ENCODE results near the gene LRRC2.

The LRRC2 gene

GRCh38 chr3:46479696-46480095 is 86.4 kb downstream of the LRRC2 start:
- Histone ChIP-seq H3K27me3 (ENCODE audit: low read depth, low read length) (peaks cover 62% of the 10 kb centered on the region), H3K9me3 (ENCODE audit: insufficient read depth, low read length) (no peaks in the 10 kb centered on the region), H3K79me2 (ENCODE audit: low read length) (no peaks in the 10 kb centered on the region), H3K4me1 (ENCODE audit: low read length) (no peaks in the 10 kb centered on the region; the same call in 1 of the 2 replicates), H3K4me2 (ENCODE audit: low read length) (no peak overlapping the region), H4K20me1 (ENCODE audit: insufficient read depth, low read length) (no peaks in the 10 kb centered on the region), H3K4me3 (ENCODE audit: low read length) (no peak overlapping the region), H3K9ac (ENCODE audit: low read length) (no peak overlapping the region), H3K36me3 (replicated peaks; ENCODE audit: low read depth, low read length) (no peaks in the 10 kb centered on the region), H3K27ac (ENCODE audit: low read length) (no peak overlapping the region), H2AFZ (ENCODE audit: low read depth, low read length) (no peak overlapping the region)
- TF ChIP-seq EZH2phosphoT487 (IDR thresholded peaks at IDR 0.05; ENCODE audit: low read depth) (no peak), CTCF (IDR thresholded peaks at IDR 0.05; ENCODE audit: low read depth, low read length) (no peak)

GRCh38 chr3:46479021-46479420 is 87.1 kb downstream of the LRRC2 start:
- Histone ChIP-seq H3K79me2 (ENCODE audit: low read length) (no peaks in the 10 kb centered on the region), H2AFZ (ENCODE audit: low read depth, low read length) (no peak overlapping the region)
- TF ChIP-seq CTCF (IDR thresholded peaks at IDR 0.05; ENCODE audit: low read depth, low read length) = no peak
- no peak for TF ChIP-seq EZH2phosphoT487 (IDR thresholded peaks at IDR 0.05; ENCODE audit: low read depth)

GRCh38 chr3:46478341-46478740 is 87.8 kb downstream of the LRRC2 start:
- H3K4me2 ChIP-seq (ENCODE audit: low read length) = no peak overlapping the region
- no peaks in the 10 kb centered on the region; the same call in 1 of the 2 replicates for H3K4me1 ChIP-seq (ENCODE audit: low read length)
- H3K36me3 ChIP-seq (replicated peaks; ENCODE audit: low read depth, low read length) = no peaks in the 10 kb centered on the region
- H3K27ac ChIP-seq (ENCODE audit: low read length) = no peak overlapping the region
- no peaks in the 10 kb centered on the region for H4K20me1 ChIP-seq (ENCODE audit: insufficient read depth, low read length)
- H3K4me3 ChIP-seq (ENCODE audit: low read length) = no peak overlapping the region
- TF ChIP-seq EZH2phosphoT487 (IDR thresholded peaks at IDR 0.05; ENCODE audit: low read depth) (no peak), CTCF (IDR thresholded peaks at IDR 0.05; ENCODE audit: low read depth, low read length) (no peak)
- no peaks in the 10 kb centered on the region for H3K79me2 ChIP-seq (ENCODE audit: low read length)
- H3K27me3 ChIP-seq (ENCODE audit: low read depth, low read length) = peaks cover 74% of the 10 kb centered on the region
- H3K9ac ChIP-seq (ENCODE audit: low read length) = no peak overlapping the region
- H2AFZ ChIP-seq (ENCODE audit: low read depth, low read length) = no peak overlapping the region
- no peaks in the 10 kb centered on the region for H3K9me3 ChIP-seq (ENCODE audit: insufficient read depth, low read length)

More at GRCh38 chr3:46479021-46479420, 87.1 kb downstream of the LRRC2 start:
- Histone ChIP-seq H3K4me2 (ENCODE audit: low read length) (no peak overlapping the region), H3K9me3 (ENCODE audit: insufficient read depth, low read length) (no peaks in the 10 kb centered on the region), H3K9ac (ENCODE audit: low read length) (no peak overlapping the region), H3K36me3 (replicated peaks; ENCODE audit: low read depth, low read length) (no peaks in the 10 kb centered on the region), H3K27ac (ENCODE audit: low read length) (no peak overlapping the region), H3K27me3 (ENCODE audit: low read depth, low read length) (peaks cover 69% of the 10 kb centered on the region), H3K4me3 (ENCODE audit: low read length) (no peak overlapping the region), H3K4me1 (ENCODE audit: low read length) (no peaks in the 10 kb centered on the region; the same call in 1 of the 2 replicates), H4K20me1 (ENCODE audit: insufficient read depth, low read length) (no peaks in the 10 kb centered on the region)

GRCh38 chr3:46477756-46478155 is 88.3 kb downstream of the LRRC2 start:
- Histone ChIP-seq H2AFZ (ENCODE audit: low read depth, low read length) (no peak overlapping the region), H3K36me3 (replicated peaks; ENCODE audit: low read depth, low read length) (no peaks in the 10 kb centered on the region), H3K27me3 (ENCODE audit: low read depth, low read length) (peaks cover 74% of the 10 kb centered on the region), H3K27ac (ENCODE audit: low read length) (no peak overlapping the region), H3K9ac (ENCODE audit: low read length) (no peak overlapping the region), H3K4me2 (ENCODE audit: low read length) (no peak overlapping the region), H4K20me1 (ENCODE audit: insufficient read depth, low read length) (no peaks in the 10 kb centered on the region), H3K9me3 (ENCODE audit: insufficient read depth, low read length) (no peaks in the 10 kb centered on the region), H3K4me3 (ENCODE audit: low read length) (no peak overlapping the region), H3K79me2 (ENCODE audit: low read length) (no peaks in the 10 kb centered on the region), H3K4me1 (ENCODE audit: low read length) (no peaks in the 10 kb centered on the region; the same call in 1 of the 2 replicates)
- TF ChIP-seq CTCF (IDR thresholded peaks at IDR 0.05; ENCODE audit: low read depth, low read length) (no peak), EZH2phosphoT487 (IDR thresholded peaks at IDR 0.05; ENCODE audit: low read depth) (no peak)

All from OCI-LY3 (cell line).